Keratinocyte (primary cell): ENCODE results near the gene GRIN3B.

Source experiments
- CTCF ChIP-seq, 3 experiments: IDR thresholded peaks in 1 of 3; conservative IDR thresholded peaks in 1 of 3; optimal IDR thresholded peaks in 1 of 3; 2 replicates in 2 of 3; 3 replicates in 1 of 3; pipeline versions ENCODE3 to v1.5.1; 2011; ENCODE audit warnings: low read length in 3 of 3, mild to moderate bottlenecking in 3 of 3, moderate library complexity in 2 of 3, control low read depth in 1 of 3, inconsistent platforms in 1 of 3; ENCODE audit not compliant: insufficient read depth in 2 of 3; ENCODE audit errors: extremely low read depth in 1 of 3
- EZH2 ChIP-seq: IDR thresholded peaks from one replicate; pipeline ENCODE4 v1.6.1; 2012; ENCODE audit warnings: inconsistent platforms, mild to moderate bottlenecking, low read length, moderate library complexity

DNA sequence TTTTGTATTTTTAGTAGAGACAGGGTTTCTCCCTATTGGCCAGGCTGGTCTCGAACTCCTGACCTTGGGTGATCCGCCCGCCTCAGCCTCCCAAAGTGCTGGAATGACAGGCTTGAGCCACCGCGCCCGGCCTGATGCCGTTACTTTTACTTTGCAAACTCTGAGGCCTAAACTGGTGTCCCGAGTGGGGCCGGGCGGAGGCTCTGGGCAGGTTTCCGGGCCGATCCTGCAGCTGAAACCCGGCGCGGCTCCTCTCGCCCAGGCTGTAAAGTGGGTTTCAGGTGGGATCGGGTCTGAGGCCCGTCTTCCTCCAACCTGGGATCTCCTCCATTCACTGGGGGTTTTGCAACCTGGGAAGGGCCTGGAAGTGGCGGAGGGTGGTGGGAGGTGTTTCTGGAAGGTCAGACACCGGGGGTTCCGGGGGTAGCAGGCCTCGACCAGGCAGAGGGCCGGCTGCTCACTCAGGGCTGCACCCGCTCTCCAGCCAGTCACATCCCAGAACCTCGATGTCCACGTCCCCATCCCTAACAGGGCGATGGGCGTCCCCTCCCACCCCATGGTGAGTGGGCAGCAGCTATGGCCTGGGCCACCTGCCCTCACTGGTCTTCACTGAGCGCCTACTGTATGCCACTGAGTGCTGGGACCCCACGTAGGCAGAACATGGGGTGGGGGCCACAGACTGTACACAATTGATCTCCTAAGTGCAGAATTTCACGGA, 37.4 kb upstream of the GRIN3B start:
- TF ChIP-seq CTCF (optimal IDR thresholded peaks at IDR 0.05 in 1 of 3, IDR thresholded peaks at IDR 0.05 in 1 of 3, conservative IDR thresholded peaks at IDR 0.05 in 1 of 3; ENCODE audit: extremely low read depth in 1 of 3, insufficient read depth in 2 of 3, low read length in 3 of 3) (no peak), EZH2 (no peak)
